Activated CD4-positive, alpha-beta T cell treated with anti-CD3 and anti-CD28 coated beads for 4 hours (primary cell): ENCODE data around the gene OAS3.
"Not testable (repeated sequence)": the region's sequence is repeated elsewhere in the genome, so short reads cannot be mapped to it uniquely, and the experiment has no call there.

Experiments
- DNase-seq, 2 donors: peaks; one replicate each; pipeline ENCODE4 v3.0.0-alpha.2; 2020

The OAS3 gene

DNA sequence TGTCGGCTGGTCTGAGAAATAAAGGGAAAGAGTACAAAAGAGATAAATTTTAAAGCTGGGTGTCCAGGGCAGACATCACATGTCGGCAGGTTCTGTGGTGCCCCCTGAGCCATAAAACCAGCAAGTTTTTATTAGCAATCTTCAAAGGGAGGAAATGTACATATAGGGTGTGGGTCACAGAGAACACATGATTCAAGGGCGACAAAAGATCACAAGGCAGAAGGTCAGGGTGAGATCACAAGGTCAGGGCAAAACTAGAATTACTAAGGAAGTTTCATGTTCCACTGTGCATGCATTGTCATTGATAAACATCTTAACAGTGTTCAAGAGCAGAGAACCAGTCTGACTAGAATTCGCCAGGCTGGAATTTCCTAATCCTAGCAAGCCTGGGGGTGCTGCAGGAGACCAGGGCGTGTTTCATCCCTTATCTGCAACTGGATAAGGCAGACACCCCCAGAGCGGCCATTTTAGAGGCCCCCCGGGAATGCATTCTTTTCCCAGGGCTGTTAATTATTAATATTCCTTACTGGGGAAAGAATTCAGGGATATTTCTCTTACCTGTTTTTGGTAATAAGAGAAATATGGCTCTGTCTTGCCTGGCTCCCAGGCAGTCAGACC is 11.7 kb upstream of the OAS3 start:
- DNase-seq = not testable (repeated sequence)

DNA sequence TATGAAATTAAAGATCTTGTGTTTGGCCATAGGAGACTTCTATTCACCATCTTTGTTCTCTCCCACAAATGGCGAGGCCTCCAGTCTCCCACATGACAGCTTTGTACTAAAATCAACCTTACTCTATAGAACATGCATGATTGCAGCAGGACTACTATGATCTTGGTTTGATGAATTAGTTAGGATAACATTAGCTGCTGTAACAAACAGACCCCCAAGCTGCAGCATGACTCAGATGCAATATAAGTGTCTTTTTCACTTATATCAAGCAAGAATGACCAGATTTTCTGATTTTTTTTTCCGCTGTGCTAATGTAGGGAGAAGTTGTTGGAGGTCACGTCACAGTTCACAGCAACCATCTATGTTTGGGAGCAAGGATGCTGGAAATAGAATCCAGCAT is 10.8 kb upstream of the OAS3 start:
- no peak for DNase-seq

DNA sequence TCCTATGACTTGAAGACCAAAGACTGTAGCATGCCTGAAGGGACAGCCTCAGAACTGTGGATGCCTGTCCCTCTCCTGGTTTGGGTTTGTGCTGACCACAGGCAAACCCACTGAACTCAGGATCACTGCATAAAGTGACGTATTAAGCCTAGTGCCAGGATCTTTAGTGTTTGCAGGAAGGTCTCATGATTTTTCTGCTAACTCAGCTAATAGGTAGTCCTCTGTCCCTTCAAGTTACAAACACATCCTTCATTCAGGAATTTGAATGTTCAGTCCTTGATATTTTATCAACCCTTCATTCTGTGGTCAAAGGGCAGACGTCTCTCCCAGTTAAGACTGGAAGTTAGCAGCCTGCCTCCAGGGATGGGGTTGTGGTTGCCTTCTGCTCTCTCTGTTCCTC is 10.3 kb upstream of the OAS3 start:
- no peak for DNase-seq

DNA sequence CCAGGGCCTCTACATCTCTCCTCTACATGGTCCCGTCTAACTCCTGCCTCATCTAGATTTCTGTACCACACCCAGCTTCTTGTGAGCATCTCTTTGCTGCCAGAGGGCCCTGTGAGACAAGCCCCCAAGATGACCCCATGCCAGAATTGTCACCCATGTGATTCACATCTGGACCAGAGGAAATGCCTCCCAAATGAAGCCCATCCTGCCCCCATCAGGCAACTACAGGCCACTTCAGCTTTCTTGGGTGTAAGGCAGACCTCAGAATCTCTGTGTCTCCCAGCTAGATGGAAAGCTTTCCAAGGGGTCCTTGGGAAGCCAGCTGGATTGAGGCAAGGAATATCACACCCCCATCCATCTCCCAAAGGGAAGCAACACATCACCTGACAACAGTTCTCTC is 9.3 kb upstream of the OAS3 start:
- no peak for DNase-seq

DNA sequence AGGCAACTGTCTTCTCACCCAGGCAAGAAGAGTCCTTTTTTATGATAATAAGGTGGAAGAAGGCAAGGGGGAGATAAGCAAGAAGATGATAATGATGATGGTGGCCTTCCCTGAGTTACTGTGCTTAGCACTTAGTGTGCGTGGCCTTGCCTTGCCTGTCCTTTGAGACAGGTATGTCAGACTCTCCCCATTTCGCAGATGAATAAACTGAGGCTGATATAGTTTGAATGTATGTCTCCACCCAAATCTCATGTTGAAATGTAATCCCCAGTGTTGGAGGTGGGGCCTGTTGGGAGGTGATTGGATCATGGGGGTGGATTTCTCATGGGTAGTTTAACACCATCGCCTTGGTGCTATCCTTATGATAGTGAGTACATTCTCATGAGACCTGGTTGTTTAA is 8.6 kb upstream of the OAS3 start:
- DNase-seq = no peak

DNA sequence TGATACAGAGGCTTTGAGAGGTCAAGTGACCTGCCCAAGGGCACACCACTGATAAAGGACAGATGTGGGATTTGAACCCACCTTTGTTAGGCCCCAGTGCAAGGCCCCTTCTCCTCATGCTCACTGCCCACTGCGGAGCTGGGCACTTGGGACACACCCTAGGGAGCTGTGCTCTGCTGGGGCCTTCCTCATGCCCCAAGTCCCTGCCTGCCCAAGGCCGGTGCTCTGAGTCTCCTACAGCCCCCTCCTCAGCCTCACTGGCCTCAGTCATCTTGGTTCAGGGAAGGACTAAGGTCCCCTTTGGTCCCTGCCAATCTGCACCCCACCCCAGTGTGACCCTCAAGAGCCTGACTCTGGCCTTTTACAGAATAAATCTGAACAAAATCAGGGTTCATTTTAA is 7.9 kb upstream of the OAS3 start:
- no peak for DNase-seq

DNA sequence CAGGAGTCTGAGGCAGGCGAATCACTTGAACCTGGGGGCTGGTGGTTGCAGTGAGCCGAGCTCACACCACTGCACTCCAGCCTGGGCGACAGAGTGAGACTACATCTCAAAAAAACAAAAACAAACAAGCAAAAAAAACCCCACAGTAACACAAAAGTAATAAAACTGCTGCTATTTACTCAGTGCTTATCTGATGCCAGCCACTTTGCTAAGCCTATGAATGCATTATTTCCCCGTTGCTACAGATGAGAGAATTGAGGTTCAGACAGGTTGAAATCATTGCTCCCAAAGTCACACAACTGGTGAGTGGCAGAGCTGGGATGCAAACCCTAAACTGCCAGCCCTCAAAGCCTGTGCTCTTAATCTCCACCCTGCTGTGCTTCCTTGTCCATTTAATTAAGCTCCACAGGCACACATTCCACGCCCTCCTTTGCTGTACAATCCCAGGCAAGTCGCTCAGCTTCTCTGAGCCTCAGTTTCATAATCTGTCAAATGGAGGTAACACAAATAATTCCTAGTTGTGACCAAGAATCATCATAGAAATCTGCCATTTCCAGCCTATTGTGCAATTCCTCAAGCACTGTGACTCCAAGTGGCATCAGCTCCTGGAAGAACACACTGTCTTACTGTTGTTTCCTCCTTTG is 5.7 kb upstream of the OAS3 start:
- no peak for DNase-seq

DNA sequence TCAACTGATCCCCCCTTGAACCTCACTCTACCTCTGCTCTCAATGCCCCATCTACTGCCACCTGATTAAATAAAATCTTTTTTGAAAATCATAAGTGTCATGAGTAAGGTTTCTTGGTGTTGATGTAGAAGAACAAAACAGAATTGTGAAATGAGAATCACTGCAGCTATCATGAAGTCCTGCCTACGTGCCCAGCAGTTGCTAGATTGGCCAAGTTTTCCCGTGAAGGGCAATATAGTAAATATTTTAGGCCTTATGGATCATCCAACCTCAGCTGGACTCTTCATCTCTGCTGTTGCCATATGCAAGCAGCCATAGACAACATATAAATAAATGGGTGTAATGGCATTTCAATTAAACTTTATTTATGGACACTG is 5.2 kb upstream of the OAS3 start:
- DNase-seq = no peak

DNA sequence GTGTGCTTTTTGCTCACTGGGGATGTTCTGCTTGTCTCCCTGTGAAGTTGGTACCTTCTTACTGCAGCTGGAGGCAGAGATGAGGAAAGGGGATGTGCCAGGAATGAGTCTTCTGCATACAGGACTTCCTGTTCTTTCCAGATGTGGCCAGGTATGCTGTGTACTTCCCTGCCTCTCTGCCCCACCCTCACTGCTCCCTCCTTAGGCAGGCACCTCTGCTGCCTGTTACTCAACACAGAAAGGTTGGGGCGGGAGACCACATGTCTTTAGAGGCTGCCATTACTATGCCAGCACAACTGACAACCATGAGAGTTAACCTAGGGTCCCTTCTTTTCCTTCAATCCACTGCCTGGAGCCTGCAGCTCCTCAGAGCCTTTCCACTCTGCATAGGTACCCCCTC is 2.0 kb upstream of the OAS3 start:
- no peak for DNase-seq

DNA sequence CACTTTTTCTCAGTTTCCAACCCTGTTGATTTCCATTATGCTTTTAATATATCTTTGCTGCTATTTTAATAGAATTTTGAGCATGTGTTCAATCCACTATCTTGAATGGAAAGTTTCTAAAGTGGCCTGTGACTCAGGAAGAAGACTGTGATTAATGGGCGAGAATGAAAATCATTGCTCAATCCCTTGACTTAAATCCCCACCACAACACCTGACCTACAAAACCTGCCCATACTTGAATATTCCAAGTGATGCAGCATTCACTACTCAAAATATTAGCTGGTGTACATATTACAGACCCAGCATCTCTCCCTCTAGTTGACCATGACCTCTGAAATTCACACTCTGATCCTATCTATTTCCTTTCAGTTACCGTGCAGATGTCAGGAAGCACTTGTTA is 1.3 kb upstream of the OAS3 start:
- DNase-seq = no peak

DNA sequence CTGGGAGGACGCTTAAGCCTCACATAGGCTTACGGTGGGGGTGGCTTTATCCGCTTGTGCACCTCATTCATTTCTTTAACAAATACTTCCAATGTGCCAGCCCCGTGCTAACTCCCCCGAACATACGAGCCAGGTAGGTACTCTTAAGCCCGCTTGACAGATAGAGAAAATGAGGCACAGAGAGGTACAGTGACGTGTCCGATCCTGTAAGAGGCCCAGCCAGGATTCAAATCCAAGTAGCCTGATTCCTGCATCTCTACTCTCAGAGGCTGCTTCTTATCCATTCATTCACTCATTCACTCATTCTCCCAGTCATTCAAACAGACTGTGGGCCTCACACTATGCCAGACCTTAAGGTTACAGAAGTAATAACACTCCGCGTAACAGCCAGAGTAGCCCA is 477 bp downstream of the OAS3 start:
- no peak for DNase-seq

DNA sequence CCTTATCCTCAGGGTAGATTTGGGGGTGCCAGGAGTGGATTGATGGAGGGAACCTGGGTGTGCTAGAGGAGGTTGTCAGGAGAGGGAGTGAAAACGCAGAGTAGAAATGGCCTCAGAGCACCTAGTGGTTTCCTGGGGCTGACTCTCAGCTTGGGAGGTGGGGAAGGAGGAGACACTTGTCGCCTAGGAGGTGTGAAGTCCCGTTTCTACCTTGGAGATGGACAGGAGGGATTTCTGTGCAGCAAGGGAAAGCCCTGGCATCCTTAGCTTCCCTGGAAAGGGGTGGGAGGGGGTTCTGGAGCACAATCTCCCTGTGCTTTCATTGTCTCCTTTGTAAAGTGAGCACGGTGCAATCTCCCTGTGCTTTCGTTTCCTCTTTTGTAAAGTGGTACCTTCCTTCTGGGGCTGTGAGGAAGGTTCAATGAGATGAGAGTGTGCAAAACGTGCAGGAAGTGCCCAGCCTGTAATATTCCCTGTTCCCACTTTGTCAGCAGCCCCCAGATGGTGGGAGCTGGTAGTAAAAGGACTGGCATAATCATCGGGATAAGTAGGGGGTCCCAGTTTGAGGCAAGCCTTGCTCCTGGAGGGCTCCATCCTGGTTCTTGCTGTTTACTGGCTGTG is 1.6 kb downstream of the OAS3 start:
- DNase-seq = no peak

DNA sequence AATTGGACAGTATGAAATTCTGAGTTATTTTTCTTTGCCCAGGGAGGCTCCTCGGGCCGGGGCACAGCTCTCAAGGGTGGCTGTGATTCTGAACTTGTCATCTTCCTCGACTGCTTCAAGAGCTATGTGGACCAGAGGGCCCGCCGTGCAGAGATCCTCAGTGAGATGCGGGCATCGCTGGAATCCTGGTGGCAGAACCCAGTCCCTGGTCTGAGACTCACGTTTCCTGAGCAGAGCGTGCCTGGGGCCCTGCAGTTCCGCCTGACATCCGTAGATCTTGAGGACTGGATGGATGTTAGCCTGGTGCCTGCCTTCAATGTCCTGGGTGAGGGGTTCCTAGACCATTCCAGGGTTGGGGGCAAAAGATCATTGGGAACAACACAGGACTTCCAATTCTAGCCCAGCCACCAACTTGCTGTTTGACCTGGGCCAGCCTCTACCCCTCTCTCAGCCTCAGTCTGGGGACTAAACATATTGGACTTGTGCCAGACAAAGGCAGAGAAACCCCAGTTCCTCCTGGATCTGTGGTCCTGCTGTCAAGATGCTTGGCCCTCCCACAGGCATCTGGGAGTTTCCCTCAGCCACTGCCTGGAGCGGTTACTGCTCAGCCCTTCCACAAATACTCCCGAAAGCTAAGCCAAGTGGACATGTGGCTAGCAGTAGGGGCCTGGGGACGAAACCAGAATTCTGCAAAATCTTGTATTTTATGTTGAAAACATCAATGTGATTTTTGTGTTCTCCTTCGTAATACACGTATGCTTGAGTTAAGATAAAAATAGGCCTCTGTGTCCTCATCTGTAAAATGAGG is 3.5 kb downstream of the OAS3 start:
- no peak for DNase-seq

DNA sequence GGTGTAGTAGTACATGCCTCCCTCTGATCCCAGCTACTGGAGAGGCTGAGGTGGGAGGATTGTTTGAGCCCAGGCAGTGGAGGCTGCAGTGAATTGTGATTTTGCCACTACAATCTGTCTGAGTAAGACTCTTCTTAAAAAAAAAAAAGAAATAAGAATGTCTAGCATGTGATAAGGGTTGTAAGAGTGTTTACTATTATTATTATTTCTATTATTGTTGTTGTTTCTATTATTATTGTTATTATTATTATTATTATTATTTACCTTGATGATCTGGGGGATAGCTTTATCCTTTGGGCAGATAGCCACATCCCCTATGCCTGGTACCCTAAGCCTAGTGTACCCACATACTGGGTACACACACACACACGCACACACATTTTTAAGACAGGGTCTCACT is 4.3 kb downstream of the OAS3 start:
- no peak for DNase-seq

DNA sequence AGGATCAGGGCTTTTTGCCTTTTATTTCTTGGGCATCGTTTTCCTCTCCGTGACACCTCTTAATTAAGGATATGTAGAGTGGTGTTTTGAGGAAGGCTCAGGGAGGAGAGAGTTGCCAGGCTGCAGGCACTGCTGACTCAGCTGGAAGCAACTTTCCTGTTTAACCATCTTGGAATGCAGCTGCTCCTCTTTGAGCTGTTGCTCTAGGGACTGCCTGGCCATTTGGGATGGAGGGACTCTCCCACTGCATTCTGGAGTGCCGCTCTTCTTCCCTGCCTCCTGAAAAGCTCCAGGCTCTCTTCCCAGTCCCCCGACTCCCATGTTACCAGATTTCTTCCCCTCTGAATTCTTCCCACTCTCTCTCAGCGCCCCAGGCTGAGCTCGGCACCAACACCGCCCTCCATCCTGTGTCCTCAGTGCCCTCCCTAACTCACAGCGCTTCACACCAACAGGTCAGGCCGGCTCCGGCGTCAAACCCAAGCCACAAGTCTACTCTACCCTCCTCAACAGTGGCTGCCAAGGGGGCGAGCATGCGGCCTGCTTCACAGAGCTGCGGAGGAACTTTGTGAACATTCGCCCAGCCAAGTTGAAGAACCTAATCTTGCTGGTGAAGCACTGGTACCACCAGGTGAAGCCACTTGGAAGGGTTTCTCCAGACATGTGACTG is 5.9 kb downstream of the OAS3 start:
- DNase-seq = no peak

DNA sequence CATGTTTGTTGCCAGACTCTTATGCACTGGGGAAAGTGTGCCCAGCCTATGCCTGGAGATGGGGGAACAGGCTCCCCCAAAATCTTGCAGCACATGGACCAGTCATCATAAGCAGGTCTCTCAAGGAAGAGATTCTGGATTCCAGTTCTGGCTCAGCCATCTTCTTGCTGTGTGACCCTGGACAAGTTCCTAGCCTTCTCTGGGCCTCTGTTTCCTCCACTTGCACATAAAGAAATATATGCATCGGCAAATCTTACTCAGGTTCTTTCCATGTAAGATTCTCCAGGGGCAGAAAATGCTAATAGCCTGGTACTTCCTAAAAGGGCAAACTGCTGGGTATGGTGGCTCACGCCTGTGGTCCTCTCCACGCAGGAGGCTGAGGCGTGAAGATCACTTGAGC is 7.2 kb downstream of the OAS3 start:
- no peak for DNase-seq

DNA sequence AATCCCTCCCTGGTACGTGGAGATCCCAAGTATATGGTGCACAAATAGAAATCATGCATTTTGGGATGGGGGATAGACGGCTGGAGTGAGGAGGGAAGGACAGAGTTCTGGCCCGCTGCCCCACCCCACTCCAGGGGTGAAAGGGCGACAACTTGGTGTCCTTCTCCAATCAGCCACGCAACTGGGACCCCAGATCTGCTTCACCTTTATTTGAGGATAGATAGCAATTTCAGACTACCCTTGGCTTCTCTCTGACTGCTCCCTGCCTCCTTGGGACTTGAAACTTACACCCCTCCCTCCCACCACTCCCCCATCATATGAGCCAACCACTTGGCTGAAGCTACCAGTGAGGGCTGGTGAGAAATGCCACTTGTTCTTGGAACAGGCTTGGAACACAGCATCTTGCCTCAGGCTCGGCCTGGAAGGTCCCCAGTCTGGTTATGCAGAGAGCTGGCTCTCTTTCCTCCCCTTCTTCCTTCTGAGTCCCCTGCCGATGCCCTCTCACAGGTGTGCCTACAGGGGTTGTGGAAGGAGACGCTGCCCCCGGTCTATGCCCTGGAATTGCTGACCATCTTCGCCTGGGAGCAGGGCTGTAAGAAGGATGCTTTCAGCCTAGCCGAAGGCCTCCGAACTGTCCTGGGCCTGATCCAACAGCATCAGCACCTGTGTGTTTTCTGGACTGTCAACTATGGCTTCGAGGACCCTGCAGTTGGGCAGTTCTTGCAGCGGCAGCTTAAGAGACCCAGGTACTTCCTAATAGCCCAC is 8.1 kb downstream of the OAS3 start:
- no peak for DNase-seq

DNA sequence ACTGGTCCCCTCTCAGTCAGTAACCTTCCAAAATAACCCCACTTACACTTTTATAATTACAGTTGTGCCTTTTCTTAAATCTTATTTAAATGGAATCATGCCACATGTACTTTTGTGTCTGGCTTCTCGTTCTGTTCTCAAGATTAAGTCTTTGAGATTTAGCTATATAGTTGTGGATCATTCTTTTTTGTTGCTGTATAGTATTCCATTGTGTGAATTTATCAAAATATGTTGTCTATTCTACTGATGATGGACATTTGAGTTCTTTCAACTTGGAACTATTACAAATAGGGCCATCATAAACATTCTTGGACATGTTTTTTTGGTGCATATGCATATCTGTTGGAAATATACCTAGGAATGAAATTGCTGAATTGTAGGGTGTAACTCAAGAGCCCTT is 9.0 kb downstream of the OAS3 start:
- DNase-seq = no peak

DNA sequence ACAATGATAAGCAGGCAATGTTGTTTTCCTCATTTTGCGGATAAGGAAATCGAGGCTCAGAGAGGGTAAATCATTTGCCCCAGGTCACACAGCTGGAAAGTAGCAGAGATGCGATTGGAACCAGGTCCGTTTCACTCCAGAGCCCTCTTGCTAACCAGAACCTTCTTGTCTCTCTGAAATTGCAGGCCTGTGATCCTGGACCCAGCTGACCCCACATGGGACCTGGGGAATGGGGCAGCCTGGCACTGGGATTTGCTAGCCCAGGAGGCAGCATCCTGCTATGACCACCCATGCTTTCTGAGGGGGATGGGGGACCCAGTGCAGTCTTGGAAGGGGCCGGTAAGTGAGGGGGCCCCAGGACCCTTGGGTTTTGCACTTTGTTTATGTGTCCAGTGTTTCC is 9.5 kb downstream of the OAS3 start:
- DNase-seq = no peak

DNA sequence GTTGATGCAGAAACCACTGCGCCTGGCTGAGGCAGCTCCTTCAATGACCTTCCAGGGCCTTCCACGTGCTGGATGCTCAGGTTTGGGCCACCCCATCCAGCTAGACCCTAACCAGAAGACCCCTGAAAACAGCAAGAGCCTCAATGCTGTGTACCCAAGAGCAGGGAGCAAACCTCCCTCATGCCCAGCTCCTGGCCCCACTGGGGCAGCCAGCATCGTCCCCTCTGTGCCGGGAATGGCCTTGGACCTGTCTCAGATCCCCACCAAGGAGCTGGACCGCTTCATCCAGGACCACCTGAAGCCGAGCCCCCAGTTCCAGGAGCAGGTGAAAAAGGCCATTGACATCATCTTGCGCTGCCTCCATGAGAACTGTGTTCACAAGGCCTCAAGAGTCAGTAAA is 10.5 kb downstream of the OAS3 start:
- no peak for DNase-seq

DNA sequence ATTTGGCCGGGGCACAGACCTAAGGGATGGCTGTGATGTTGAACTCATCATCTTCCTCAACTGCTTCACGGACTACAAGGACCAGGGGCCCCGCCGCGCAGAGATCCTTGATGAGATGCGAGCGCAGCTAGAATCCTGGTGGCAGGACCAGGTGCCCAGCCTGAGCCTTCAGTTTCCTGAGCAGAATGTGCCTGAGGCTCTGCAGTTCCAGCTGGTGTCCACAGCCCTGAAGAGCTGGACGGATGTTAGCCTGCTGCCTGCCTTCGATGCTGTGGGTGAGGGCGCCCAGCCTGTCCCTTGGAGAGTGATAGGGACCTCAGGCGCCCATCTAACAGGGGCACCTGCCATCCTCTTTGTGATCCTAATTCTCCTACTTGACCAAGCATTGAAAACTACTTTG is 12.4 kb downstream of the OAS3 start:
- no peak for DNase-seq

DNA sequence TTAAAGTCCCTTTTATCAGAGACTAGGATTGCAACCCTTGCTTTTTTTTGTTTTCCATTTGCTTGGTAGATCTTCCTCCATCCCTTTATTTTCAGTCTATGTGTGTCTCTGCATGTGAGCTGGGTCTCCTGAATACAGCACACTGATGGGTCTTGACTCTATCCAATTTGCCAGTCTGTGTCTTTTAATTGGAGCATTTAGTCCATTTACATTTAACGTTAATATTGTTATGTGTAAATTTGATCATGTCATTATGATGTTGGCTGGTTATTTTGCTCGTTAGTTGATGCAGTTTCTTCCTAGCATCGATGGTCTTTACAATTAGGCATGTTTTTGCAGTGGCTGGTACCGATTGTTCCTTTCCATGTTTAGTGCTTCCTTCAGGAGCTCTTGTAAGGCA is 18.9 kb downstream of the OAS3 start:
- not testable (repeated sequence) for DNase-seq

DNA sequence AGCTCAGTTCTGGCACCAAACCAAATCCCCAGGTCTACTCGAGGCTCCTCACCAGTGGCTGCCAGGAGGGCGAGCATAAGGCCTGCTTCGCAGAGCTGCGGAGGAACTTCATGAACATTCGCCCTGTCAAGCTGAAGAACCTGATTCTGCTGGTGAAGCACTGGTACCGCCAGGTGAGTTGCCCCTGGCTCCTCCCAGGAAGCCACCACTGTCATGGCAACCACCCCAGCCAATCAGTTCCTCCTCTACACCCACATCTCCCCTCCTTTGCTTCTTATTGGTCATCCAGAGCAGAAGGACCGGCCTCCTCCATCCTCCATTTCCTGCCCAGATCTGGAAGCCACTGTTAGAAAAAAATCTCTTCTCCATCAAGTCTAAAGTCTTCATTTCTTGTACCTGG is 22.8 kb downstream of the OAS3 start:
- no peak for DNase-seq
